Thyroid gland (tissue), 4 donors: ENCODE measurements around the gene ZNF567.
A peak's percentile ranks its signal among the peaks of the same experiment; 100 is the strongest.

Experiments
- POLR2A ChIP-seq, 2 donors: fragments of 450-650 bp; IDR thresholded peaks; one replicate each; pipeline ENCODE4 v1.6.1; 2017; ENCODE audit warnings: antibody characterized with exemption in 2 of 2, mild to moderate bottlenecking in 2 of 2, moderate library complexity in 1 of 2
- TF ChIP-seq, protein P1 (sequence below), 6 experiments: fragments of 200-600 bp in 3 of 6; fragments of 450-650 bp in 3 of 6; sonication (generic) in 3 of 6; IDR thresholded peaks; one replicate each; pipeline ENCODE4 v1.5.1; 2016 to 2019; ENCODE audit warnings: antibody characterized with exemption in 6 of 6, mild to moderate bottlenecking in 2 of 6, inconsistent platforms in 1 of 6, moderate library complexity in 1 of 6

DNA sequence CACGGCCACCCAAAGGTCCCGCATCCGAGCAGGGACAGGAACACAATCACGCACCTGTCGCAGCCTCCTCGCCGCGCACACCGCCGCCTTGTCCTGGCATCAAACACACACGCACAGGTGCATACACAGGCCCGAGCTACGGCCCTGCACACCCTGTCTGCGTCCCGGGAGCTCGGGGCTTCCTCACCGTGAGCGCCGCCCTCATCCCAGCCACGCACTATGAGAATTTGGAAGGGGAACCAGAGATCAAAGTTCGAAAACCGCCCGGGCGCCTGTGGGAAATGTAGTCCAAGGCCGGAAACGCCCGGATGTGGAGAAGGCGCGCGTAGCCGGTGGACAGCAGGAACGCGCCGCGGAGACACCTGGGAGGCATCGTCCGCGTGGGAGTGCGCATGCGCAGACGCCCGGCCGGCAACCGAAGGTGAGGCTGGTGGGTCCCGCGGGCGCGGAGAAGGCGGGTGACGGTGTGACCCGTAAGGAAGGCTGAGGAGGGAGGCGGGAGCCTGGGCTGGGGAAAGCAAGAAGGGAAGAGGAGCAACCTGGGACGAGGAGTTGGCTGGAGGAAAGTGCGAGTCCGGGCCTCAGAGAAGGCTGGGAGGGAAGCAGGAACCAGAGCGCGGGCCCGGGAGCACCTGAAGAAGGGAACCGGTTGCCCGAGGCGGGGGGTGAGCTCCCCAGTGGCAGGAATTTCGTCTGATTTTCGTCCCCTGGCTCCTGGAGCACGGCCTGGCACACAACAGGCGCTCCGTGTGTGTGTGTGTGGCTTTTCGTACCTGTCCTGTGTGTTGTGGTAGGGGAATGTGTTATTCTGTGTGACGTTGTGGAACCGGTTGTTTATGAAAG, at the start of gene ZNF567:
- peak in 1 of 2 donors; percentile 75 for TF ChIP-seq POLR2A (IDR thresholded peaks at IDR 0.05)
- TF ChIP-seq, protein P1, sequence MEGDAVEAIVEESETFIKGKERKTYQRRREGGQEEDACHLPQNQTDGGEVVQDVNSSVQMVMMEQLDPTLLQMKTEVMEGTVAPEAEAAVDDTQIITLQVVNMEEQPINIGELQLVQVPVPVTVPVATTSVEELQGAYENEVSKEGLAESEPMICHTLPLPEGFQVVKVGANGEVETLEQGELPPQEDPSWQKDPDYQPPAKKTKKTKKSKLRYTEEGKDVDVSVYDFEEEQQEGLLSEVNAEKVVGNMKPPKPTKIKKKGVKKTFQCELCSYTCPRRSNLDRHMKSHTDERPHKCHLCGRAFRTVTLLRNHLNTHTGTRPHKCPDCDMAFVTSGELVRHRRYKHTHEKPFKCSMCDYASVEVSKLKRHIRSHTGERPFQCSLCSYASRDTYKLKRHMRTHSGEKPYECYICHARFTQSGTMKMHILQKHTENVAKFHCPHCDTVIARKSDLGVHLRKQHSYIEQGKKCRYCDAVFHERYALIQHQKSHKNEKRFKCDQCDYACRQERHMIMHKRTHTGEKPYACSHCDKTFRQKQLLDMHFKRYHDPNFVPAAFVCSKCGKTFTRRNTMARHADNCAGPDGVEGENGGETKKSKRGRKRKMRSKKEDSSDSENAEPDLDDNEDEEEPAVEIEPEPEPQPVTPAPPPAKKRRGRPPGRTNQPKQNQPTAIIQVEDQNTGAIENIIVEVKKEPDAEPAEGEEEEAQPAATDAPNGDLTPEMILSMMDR (IDR thresholded peaks at IDR 0.05) = peak in 1 of 6 experiments; percentile 5
